Liver (tissue), 3 donors: ENCODE data around the gene RYR3.

Experiments
- CTCF ChIP-seq: fragments of 150-350 bp; IDR thresholded peaks from 2 replicates; pipeline ENCODE4 v1.5.1; 2017; ENCODE audit warnings: improper control_type of control experiment, low read depth, low read length; ENCODE audit not compliant: missing input control
- GABPA ChIP-seq, 2 donors: IDR thresholded peaks in 1 of 2; conservative IDR thresholded peaks in 1 of 2; 2 replicates each; pipeline ENCODE4 v1.6.1; 2016; ENCODE audit warnings: antibody characterized with exemption in 2 of 2, mild to moderate bottlenecking in 1 of 2, moderate library complexity in 1 of 2
- TAF1 ChIP-seq: conservative IDR thresholded peaks from 2 replicates; pipeline ENCODE4 v1.6.1; 2016; ENCODE audit warnings: antibody characterized with exemption, mild to moderate bottlenecking
- YY1 ChIP-seq: IDR thresholded peaks from 2 replicates; pipeline ENCODE4 v1.6.1; 2016; ENCODE audit warnings: antibody characterized with exemption, mild to moderate bottlenecking
- donor health status: healthy.
- donor health status: healthy.

GRCh38 chr15:33831646-33832045 is 520.9 kb downstream of the RYR3 start:
- TF ChIP-seq CTCF (no peak), GABPA (IDR thresholded peaks at IDR 0.05 in 1 of 2, conservative IDR thresholded peaks at IDR 0.05 in 1 of 2) (no peak), YY1 (no peak), TAF1 (no peak)
